Islet precursor cell (in vitro differentiated cells): ENCODE measurements around the gene PDE9A.
A peak's percentile ranks its signal among the peaks of the same experiment; 100 is the strongest.
"Not testable (repeated sequence)": the region's sequence is repeated elsewhere in the genome, so short reads cannot be mapped to it uniquely, and the experiment has no call there.

Experiments
- DNase-seq: peaks from one replicate; pipeline ENCODE4 v3.0.0-alpha.2; 2018

The PDE9A gene

DNA sequence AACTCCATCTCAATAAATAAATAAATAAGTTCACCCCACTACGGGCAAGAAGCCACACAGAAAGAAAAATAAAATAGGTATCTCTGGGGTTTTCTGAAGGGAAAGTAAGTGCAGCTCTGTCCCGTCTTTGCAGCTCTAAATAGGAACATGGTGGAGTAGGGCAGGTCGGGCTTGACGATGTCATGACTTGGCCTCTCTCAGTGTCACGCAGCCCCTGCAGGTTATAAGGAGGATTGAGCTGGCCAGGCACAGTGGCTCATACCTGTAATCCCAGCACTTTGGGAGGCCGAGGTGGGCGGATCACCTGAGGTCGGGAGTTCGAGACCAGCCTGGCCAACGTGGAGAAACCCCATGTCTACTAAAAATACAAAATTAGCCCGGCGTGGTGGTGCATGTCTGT, 67.1 kb downstream of the PDE9A start:
- DNase-seq: not testable (repeated sequence)

DNA sequence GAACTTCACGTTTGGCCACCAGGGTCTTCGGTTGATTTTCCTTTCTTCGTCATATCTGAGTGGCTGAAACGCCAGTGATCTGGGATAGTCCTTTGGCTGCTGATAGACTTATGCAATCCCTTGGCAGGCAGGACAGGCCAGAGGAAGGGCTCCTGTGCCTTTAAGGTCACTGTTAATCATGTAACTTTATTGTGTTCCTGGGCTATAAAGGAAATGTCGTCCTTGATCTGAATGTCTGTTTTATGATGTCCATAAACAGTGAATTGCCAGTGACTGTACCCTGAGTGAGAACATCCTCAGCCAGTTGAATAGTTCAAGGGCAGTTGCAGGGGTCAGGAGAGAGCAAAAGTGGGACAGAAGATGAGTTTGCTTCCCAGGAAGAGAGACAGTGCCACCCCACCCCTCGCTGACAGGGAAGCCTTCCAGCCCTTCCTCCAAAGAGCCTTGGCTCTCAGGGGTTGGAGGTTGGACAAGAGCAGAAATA, 68.0 kb downstream of the PDE9A start:
- DNase-seq: no peak

DNA sequence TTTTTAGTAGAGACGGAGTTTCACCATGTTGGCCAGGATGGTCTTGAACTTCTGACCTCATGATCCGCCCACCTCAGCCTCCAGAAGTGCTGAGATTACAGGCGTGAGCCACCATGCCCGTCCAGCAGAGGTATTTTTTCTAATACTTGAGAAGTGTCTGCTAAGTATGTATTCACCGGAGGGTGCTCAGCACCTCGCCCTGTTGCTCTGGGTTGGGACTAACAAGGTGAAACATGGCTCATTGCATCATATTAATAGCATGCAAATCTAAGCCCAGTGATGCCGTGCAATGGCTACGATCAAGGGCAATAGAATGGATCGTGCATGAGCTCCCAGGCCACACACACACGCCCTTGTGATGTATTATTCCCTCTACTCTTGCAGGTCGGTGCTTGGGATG, 68.7 kb downstream of the PDE9A start:
- DNase-seq: no peak

DNA sequence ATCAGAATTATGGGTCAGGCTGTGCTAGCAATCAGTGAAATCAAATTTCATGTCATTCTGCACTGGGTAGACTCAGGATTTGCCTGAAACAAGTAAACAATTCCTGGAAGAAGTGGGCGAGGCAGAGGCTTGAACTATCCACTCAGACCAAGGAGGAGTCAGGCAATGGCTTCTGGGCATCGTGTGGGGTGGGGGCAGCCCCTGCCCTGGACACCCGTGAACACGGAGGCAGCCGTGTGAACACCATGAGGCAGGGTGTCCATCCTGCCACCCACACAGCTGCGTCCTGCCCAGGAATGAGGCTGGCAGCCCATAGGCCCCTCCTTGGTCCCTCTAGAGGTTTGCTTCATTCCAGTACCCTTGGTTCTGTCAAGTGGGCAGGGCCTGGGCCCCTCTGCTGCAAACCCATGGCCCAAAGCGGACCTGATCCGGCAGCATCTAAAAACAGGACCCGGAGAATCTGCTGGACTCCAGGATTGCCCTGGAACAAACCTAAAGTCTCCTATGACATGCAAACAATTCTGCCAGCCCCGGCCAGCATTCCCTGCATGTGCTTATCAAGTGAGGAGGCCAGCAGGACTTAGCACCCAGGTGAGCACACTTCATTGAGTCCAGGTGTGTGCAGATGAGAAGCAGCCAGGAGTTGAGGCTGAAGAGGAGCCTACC, 69.5 kb downstream of the PDE9A start:
- DNase-seq: peak; percentile 52

DNA sequence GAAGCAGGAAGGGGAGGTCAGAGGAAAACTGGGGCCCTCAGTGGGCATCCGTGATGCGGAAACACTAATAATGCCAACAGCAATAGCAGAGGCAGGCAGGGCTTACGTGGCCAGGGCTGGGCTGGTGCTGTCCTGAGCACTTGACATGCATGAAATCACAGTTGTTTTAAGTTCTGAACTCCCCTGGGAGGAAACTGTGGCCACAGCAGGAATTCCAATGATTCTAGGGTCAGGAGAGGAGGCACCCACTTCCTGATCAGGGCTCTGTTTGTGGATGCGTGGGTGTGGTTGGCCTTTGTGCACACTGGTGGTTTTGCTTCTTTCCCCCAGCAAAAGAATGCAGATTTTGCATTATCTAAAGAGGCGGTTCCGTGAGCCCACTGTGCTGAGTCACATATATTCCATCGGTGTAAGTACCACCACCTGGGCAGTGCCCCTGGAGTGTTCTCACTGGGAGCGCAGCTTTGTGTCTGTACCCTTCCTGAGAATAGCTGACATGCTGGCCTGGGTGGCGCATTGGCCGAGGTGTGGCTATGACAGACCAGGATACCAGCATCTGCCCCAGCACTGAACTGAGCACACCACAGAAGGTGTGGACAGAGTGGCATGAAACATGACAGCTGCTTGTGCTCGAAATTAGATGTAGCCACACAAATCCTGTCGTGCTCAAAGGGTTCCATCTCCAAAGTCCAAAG, 71.0 kb downstream of the PDE9A start:
- DNase-seq: peak; percentile 85

DNA sequence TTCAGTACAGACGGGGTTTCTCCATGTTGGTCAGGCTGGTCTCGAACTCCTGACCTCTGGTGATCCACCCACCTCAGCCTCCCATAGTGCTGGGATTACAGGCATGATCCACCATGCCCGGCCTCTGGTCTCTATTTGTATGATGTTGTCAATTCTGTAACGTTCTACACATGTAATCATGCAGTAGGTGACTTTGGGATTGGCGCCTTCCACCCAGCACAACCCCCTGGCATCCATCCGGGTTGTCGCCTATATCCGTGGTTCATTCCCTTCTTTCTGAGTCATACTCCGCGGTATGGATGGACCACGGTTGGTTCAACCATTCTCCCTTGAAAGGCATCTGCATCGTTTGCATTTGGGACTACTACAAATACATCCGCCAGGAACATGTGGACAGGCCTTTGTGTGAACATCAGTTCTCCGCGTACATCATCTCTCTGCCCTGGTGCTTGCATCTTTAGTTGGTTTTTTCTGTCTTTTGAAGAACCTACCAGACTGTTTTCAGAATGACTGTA, 72.1 kb downstream of the PDE9A start:
- no peak for DNase-seq

DNA sequence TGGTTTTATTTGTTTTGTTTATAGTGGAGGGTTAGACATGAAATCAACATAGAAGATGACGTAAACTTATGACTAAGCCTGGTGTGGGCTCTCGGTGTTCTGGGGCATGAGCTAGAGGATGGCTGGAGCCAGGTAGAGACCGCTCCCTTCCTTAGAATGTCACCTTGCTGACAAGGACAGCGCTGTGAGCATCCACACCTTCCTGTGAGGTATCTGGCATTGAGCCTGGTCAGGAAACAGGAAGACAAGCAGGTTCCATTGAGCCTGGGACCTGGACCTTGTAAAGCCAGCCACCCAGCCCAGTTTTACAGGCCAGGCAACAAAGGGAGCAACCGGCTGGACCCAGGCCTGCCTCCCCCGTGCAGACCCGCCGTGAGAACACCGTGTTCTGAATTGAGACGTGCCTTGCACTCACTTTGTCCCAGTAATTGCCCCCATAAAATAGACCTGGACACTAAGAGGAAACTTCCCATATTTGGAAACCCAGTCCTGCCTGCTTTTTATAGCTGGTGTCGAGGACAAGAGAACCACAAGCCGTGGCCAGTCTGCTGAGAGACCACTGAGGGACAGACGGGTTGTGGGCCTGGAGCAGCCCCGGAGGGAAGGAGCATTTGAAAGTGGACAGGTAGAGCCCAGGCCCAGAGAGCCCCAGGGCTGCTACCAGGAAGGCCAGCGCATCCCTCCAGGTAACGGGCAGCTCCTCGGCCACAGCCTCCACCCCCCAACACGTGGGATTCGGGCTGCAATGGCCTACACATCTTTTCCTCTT, 78.0 kb downstream of the PDE9A start:
- peak; percentile 71 for DNase-seq

DNA sequence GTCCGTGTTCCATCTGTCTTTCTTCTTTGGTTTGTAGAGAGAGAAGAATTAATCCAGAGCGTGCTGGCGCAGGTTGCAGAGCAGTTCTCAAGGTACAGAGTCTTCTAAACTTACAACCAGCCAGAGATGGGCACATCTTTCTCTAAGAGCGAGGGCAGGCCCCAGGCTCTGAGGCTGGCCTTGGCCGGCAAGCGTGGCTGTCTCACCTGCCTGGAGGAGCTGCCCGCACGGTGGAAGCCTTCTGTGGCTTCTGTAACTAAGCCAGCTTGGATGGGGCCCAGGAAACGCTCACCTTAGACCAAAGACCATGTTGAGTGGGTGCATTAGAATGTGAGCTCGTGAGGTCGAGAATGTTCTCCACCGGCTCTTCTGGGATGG, 78.6 kb downstream of the PDE9A start:
- no peak for DNase-seq

DNA sequence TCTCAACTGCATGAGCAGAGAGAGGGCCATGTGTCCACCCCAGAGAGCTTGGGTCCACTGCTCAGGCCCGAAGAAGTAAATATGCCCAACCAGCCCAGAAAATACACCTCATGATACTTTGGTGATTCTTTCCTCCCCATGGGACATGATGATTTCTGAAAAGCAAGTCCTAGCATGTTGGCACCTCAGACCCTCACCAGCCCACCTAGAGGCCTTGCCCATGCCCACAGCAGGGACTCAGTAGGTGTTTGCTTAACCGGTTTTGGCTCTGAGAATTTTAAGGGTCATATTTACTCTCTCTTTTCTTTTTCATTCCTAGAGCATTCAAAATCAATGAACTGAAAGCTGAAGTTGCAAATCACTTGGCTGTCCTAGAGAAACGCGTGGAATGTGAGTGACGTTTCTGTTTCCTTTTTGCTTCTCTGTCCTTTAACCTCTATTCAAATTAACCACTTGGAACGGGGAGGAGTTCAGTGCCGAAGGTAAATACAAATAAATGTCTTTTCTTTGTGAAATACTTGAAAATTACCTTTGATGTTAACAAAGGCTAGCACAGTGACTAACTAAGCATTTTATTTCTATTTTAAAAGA, 79.7 kb downstream of the PDE9A start:
- DNase-seq: no peak

DNA sequence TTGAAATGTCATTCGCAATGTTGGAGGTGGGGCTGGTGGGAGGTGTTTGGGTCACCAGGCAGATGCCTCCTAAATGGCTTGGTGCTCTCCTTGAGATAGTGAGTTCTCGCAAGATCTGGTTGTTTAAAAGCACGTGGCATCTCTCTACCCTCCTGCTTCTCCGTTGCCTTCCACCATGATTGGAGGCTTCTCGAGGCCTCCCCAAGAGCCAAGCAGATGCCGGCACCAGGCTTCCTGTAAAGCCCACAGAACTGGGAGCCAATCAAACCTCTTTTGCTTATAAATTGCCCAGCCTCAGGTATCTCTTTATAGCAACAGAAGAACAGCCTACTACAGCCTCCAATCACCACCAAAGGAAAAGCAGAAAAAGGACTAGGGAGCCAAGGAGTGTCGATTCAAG, 80.5 kb downstream of the PDE9A start:
- DNase-seq: no peak

DNA sequence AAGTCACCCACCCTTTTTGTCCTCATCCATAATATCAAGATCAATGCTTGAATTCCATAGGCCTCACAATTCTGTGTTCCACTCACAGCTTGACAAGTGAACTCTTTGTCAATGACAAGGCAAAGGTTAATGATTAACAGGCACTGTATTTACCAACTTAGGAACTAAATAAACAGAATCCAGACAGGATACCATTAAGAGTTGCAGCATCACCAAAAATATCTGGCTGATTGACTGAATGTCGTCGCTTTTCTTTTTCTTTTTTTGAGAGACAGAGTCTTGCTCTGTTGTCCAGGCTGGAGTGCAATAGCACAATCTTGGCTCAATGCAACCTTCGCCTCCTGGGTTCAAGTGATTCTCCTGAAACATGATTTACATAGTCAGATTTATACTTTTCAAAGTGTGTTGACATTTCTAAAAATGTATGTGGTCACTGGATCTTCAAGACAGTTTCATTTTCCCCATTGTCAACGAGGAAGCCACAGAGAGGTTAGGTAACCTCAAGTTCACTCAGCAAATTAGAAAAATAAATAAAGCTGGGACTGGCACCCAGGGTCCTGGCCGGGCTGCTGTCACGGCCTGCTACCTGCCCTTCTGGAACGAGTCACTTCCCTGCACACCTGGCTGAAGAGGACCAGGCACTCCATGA, 81.0 kb downstream of the PDE9A start:
- no peak for DNase-seq

DNA sequence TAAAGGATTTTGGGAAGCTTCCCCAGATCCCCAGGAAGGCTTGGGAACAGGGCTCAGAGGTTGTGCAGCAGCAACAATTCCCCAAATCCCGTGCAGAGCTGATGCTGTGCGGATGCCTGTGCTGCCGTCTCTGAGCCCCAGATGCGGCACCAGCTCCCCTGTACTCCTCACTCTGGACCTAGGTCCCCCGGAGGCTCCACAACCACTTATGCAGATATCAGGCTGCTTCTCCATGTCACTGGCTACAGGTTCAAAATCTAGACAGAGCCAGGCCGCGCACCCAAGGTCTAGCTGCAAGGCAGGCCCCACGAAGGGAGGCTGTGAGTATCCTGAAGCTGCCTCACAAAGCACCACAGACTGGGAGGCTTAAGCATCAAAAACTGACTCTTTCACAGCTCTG, 81.6 kb downstream of the PDE9A start:
- no peak for DNase-seq

DNA sequence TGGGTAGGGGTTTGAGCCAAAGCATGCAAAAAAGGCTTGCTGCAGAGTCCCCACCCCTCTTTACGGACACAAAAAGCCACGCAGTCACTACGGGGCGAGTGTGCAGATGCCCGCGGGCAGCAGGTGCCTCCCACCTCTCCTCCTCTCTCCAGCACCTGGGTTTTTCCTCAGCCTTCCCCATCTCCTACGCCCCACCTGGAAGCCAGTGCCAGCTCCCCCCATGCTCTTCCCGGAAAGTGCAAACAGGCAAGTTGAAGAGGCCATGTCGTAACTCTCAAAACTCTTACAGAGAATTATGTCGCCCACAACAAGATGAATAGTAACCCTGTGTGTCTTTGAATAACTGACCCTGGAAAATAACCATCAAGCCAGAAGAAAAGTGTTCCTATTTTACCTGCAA, 82.5 kb downstream of the PDE9A start:
- DNase-seq: no peak

DNA sequence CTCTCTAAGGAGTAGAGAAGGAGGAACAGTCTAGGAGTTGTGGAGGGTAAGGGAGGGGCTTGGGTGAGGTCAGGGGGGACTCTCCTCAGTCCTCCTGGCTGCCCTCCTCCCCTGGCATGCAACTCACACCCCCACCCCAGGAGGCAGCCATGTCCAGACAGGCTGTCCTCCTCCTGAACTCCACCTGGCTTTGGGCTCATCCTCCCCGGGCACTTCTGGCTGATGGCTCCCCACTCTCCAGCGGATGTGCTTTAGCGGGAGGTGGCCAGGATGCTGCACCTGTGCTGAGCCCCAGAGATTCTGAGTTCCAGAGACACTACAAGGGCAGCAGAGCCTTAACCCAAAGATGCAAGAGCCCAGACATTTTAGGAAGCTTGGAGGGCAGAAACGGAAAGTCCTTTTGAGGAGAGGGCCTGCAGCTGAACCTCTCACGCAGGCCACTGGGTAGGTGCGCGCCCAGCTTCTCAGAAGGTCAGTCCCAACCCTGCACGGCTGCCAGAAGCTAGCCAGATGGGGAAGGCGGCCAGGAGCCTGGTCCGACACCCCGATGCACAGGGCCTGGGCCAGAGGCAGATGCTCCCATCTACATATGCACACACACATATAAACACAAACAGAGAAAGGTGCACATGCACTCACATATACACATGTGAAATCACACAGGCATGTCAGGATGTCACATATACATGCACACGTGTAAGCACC, 83.4 kb downstream of the PDE9A start:
- no peak for DNase-seq

DNA sequence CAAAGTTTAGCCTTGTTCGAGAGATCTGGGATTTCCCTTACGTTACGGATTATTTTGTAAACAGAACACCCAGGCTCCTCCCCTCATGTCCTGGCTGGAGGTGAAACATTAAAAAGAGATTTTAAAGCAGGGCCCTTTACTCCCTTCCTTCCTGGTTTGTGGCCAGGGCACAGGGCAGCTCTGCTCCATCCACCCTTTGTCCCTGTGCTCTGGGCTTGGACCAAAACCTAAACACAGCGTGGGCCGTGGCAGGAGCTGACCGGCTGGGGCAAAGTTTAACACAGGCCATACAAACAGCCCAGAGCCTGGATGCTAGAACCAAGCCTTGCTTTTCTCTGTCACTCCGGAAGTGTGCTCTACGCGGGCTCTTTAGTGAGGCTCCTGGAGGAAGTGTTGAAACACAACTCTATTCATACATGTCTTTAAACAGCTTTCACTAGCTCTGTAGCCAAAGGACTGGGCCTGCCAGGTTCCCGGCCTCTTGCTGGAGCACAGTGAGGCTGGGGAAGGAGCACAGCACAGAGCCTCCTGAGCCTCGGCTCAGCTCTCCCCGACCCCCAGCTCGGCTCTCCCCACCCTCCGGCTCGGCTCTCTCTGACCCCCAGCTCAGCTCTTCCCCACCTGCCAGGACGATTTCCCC, 84.7 kb downstream of the PDE9A start:
- DNase-seq: no peak

DNA sequence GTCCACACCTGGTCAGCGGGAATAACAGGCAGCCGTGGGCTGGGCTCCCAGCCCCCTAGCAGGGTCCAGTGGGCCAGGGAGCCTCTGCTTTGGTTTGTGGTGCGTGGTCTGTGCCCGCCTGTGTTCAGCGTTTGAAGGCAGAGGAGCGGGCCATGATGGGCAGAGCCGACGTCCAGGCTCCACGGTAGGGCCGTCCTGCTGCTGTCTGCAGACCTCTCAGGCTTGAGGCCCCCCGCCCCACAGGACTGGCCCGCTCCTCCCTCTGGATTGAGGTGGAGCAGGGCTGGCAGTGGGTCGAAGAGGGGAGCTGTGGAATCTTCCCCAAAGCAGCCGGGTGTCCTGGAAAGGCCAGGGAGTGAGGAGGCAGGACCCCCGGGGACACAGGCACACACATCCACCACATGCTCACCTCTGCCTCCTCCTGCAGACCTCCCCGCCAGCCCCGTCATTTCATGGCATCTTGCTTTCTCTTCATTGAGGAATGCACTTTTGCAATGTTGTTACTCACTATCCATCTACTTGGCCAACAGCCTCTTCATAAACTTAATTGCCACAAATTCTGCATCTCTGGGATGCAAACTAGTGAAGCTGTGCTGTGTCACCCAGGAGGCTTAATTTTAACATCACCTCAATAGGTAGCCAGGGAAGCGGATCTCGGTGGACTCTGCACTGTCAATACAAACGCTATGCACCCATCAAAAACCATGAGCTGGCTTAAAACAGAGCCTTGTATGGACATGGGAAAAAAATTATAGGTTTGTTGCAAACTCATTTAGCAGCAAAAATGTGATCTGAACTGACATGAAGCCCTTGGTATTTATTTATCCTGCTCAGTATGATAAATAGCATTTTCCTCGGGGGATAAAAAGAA, 85.9 kb downstream of the PDE9A start:
- no peak for DNase-seq

DNA sequence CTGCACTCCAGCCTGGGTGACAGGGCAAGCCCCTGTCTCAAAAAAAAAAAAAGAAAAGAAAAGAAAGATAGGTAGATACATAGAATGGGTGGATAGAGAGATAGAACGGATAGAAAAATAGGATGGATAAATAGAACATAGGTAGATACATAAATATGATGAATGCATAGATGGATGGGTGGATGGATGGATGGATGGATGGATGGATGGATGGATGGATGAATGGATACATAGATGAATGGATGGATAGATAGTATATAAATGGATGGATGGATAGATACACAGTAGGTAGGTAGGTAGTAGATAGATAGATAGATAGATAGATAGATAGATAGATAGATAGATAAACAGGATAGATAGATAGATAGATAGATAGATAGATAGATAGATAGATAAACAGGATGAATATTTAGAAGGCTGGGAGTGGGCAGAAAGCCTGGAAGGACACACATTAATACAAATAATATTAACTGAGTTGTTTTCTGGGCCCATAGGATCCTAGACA, 87.0 kb downstream of the PDE9A start:
- no peak for DNase-seq

DNA sequence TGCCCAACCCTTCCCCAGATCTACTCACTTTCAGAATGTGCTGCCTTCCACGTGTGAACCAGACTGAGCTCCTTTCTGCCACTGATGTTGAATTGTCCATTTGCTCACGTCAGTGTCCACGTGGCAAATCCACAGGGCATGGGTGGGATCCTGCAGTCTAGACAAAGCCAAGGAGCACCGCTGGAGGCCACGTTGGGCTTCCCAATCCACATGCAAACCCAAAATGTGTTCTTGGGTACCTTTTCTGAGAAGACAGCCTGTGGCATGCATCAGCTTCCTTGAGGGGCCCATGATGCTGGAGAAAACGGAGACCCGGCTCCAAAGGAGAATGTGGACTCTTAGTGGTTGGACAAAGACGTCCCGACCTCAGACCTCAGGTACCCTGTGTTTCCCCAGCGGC, 87.6 kb downstream of the PDE9A start:
- no peak for DNase-seq

DNA sequence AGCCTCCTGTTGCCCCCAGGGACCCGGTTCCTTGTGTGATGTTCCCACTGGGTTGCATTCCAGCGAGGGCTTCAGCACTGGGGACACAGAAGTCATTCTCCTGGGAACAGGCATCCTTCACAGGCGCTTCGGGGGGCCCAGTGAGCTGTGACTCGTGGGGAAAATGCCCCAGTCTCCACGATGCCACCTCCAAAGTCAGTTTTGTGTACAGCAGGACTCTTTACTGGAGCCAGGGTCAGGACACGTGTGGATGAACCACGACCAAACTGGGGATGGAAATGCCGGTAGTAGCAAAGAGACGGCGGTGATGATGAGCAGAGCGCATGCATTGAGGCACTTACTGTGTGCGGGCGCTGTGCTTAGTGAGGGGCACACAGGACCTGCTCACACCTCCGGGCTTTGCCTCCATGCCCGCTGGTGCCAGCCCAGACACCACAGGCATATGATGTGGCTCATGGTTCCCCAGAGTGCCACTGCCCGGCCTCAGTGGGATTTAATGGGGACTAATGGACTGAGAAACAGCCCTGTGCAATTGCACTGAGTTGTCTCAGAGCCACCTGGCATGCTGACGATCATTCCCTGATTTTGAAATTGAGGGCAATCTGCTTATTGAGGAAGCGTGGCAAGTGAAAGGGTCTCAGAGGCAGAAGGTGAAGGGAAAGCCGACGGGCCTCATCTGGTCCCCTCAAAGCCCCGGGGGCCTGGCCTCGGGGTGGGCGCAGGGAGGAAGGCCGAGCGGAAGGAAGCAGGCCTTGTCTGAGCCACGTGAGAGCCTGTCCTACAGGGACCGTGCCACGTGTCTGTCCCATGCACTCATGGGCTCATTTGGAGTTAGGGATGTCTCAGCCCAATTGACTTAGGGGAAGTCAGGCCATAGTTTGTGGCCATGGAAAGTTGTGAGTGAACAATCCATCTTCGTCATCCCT, 91.4 kb downstream of the PDE9A start:
- DNase-seq: no peak
